SKM-1 (cell line): Measurements from ENCODE around the gene CHN2.

ENCODE experiments used
- DNase-seq: peaks from one replicate; lab custom pipeline; 2025; ENCODE audit not compliant: unreplicated experiment; lab: John Stamatoyannopoulos, UW

Gene CHN2

DNA sequence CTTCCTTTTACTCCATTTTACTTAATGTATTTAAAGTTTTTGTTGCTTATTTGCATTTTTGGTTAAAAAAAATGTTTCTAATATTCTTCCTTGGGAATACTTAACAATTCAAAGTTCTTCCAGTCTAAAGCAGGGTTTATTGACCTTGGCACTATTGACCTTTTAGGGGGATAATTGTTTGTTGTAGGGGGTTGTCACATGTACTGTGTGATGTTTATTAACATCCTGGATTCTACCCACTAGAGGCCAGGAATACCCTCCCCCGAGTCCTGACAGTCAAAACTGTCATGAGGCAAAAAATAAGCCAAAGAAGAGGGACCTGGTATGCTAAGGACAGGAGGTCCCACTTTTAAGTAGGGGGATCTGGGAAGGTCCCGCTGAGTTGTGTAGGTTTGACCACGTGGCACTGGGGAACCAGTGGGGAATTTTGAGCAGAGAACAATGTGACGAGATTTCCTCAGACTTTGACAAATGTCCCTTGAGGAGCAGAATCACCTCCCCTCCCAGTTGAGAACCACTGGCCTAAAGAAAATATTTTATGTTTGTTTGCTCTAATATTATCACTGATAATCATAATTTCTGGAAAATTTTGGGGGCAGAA is 190.7 kb downstream of the CHN2 start:
- DNase-seq = no peak

- no peak for DNase-seq
Observed at GRCh38 chr7:29386196-29386765, 191.7 kb downstream of the CHN2 start.

- DNase-seq = no peak
Observed at GRCh38 chr7:29391262-29391661, 196.7 kb downstream of the CHN2 start.

- no peak for DNase-seq
Observed at GRCh38 chr7:29394321-29394720, 199.7 kb downstream of the CHN2 start.

- DNase-seq = no peak
Observed at GRCh38 chr7:29396563-29396962, 202.0 kb downstream of the CHN2 start.

GRCh38 chr7:29397398-29397797 is 202.8 kb downstream of the CHN2 start:
- no peak for DNase-seq

GRCh38 chr7:29398011-29398410 is 203.4 kb downstream of the CHN2 start:
- no peak for DNase-seq

GRCh38 chr7:29400437-29400836 is 205.9 kb downstream of the CHN2 start:
- DNase-seq = no peak

GRCh38 chr7:29401769-29402168 is 207.2 kb downstream of the CHN2 start:
- no peak for DNase-seq

- DNase-seq = no peak
Observed at GRCh38 chr7:29405891-29406290, 211.3 kb downstream of the CHN2 start.

DNA sequence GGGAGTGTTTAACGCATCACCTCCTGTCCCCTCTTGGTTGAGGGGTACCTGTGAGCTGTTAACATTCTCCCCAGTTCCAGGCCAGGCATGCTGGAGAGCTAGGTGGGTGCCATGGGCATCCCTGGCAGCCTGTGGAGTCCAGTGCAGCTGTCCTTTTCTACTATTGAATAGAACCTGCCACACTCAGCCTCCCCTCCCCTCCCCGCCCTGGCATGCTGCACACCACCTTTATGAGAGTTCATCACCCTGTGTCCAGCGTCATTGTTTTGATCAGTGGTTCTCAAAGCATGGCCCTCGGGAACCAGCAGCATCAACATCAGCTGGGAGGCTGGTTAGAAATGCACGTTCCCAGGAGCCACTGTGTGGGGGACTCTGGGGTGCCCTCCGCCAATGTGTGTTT is 211.8 kb downstream of the CHN2 start:
- DNase-seq = no peak

GRCh38 chr7:29408841-29409243 is 214.3 kb downstream of the CHN2 start:
- peak; percentile 49 for DNase-seq

DNA sequence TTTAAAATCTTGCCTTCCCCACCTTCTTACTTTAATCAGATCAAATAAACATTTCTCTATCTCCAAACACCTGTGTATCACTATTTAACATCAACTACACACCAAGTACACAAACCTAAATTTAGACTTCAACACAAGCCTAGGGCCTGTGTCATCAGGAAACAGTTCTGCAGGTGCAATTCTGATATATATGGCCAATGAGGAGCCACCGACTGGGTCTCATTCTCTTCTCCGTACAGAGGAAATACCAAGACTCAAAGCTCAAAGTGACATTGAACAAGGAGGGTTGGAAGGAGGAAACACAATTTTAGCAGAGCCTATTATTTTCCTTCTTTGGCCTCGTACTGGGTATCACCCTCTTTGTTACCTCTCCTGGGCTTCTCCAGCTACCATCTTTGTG is 216.4 kb downstream of the CHN2 start:
- no peak for DNase-seq

- no peak for DNase-seq
Observed at GRCh38 chr7:29412912-29413311, 218.3 kb downstream of the CHN2 start.

DNA sequence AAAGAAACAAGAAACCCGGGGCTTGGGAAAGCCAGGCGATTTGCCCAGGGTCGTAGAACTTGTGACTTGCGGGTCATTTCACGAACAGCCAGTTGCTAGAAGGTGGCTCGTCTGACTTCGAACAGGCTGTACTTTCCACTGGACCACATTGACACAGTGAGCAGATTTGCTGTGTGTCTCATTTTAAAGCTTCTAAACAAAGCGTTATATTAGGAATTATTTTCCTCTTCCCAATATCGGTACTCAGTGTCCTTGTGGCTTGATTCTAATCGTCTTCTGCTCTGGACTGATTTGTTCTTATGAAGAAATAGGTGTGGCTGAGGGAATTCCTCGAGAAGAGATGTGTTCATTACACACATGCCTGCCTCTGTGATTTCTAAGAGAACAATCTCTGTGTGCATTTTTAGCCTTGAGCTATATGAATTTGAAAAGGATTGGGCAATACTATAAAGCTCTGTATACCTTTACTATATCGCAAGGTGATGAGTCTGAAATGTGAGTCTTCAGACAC is 219.1 kb downstream of the CHN2 start:
- no peak for DNase-seq

DNA sequence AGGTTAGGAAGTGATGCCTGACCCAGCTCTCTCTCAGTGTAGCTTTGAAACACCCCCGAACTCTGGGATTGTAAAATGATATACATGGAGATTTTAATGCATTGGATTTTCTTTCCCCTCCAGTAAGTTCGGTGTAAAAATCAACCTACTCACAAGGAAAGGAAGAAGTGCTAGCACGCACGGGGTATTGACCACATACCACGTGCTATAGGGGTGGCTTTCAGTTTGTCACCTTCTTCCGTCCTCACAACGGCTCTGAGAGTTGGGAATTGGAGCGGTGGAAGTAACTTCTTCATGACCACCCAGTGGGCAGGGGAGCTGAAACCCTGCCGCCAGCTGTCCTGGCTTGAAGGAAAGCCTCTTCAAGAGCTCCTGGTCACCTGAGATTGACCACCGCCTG is 219.6 kb downstream of the CHN2 start:
- no peak for DNase-seq

GRCh38 chr7:29415215-29415614 is 220.6 kb downstream of the CHN2 start:
- no peak for DNase-seq

DNA sequence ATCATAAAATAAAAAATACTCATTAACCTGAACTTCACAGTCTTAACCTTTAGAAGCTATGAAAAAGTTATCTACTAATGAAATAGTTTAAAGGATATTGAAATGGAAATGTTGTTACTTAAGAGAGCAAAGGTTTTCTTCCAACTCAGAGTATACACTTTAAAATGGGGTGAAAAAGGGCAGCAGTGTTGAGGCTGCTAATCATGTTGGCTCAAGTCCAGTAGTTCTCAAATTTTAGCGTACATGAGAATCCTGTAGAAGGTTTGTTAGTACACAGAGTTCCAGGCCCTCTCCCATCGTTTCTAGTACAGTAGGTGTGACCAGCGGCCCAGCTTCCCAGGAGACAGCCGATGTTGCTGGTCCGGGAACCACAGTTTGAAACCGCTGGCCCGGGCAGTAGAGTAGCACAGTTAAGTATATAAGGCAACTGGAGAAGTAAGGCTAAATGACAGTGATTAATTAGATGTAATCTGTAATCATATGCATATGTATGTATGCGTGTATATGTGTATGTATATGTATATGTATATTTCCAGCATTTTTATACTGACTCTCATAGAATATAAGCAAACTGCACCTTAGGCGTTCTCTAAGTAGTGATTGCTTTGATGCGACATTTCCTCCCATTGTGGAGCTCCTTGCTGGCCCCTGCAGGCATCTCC is 221.8 kb downstream of the CHN2 start:
- DNase-seq = no peak

- DNase-seq = no peak
Observed at GRCh38 chr7:29416938-29417305, 222.3 kb downstream of the CHN2 start.

DNA sequence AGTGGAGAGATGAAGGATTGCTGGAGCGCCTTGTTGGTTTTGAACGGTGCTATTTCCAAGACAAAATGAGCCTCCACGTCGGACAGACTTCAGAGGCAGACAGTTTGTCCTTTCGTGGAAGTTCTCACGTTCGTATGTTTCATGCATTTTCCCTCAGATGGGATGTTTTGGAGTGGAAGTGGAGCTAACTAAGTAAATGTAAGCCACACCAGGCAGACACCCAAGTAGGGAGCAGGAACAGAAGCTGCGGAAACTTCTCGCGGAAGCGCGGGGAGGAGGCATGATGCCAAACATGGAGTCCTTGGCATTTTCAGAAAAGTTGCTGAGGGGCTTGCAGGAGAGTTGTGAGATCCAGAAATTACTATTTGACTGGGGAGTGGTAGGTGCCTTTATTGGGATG is 223.5 kb downstream of the CHN2 start:
- no peak for DNase-seq

GRCh38 chr7:29418651-29419050 is 224.1 kb downstream of the CHN2 start:
- DNase-seq = no peak

- DNase-seq = no peak
Observed at GRCh38 chr7:29420011-29420410, 225.4 kb downstream of the CHN2 start.
